ENCODE data around the gene CDH4. TPM values are rescaled to one million over a fixed set of nuclear protein-coding genes. Genes with fewer than 3 reads are reported as not detected.

CDH4 gene
- total RNA-seq, 1 experiment from 2014 or later: 5.3 TPM

DNA sequence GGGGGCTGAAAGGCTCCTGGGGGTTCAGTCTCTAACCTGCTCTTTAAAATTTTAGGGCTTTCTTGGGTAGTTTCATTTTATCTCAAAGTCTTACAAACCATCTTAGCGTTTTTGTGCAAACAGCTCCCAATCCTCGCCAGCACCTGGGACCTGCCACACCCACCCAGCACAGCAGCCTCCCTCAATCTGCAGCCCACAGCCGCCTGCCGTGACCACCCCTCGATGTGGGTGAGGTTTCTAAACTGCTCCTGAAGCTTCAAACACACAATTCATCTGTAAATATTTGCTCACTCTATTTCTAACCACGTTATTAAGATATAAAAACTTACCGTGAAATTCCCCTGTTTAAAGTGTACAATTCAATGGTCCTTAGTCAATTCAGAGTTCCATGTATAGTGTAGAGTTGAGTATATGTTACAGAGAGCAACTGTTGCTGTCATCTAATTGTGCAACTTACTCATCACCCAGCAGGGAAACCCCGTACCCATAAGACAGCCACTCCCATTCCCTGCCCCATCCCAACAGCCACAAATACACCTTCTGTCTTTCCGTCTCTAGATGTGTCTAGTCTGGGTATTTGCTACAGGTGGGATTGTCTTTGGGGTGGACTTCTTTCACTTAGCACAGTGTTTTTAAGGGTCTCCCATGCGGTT lies 432.6 kb downstream of the CDH4 start:
- ChIA-PET POLR2A (no interaction called here), CTCF (no interaction called here)
- no peak for TF ChIP-seq ETV6 (CRISPR knock-in tag; IDR thresholded peaks at IDR 0.05)
- no peak for TF ChIP-seq SOX15 (CRISPR knock-in tag; IDR thresholded peaks at IDR 0.05)
- no peak for TF ChIP-seq ELF4 (CRISPR knock-in tag; IDR thresholded peaks at IDR 0.05; ENCODE audit: low read depth)
- TF ChIP-seq FOXJ3 (CRISPR knock-in tag; IDR thresholded peaks at IDR 0.05; ENCODE audit: borderline replicate concordance): no peak
- no peak for TF ChIP-seq PRDM15 (CRISPR knock-in tag; IDR thresholded peaks at IDR 0.05)
- H3K4me1 Mint-ChIP-seq: no peaks in the 10 kb centered on the region
- H3K27ac Mint-ChIP-seq: no peak overlapping the region
- H3K27me3 Mint-ChIP-seq (ENCODE audit: low read depth): peaks cover 26% of the 10 kb centered on the region
- DNase-seq (ENCODE audit: low spot score): no peak
- H3K36me3 Mint-ChIP-seq: no peaks in the 10 kb centered on the region
- peaks cover 3% of the 10 kb centered on the region; the same call in 1 of the 2 replicates for H3K9me3 Mint-ChIP-seq
- ATAC-seq: no peak
- H3K4me3 Mint-ChIP-seq: no peak overlapping the region

DNA sequence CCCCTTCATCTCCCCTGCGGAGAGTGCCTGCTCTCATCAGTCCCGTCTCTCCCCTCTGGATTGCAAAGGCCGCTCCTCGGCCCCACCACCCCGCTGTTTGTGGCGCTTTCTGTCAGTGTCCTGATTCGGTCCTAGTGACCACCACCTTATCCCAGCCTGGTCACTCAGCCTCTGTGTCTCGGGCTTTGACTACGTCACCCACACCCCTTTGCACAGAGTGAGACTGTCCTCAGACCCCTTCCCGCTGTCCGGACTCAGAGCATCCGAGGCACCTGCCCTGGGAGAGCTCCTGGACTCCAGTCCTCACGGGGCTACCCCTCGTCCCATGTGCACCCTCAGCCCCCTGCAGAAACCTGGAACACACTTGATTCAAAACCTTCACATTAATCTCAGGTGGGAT lies 433.4 kb downstream of the CDH4 start:
- ChIA-PET CTCF (no interaction called here), POLR2A (no interaction called here)
- peaks cover 7% of the 10 kb centered on the region; the same call in 1 of the 2 replicates for H3K9me3 Mint-ChIP-seq
- DNase-seq (ENCODE audit: low spot score) (no peak), ATAC-seq (no peak)
- H3K36me3 Mint-ChIP-seq: no peaks in the 10 kb centered on the region
- TF ChIP-seq ZNF423 (CRISPR knock-in tag; IDR thresholded peaks at IDR 0.05) (no peak), ZNF138 (CRISPR knock-in tag; conservative IDR thresholded peaks at IDR 0.05) (no peak), ETV6 (CRISPR knock-in tag; IDR thresholded peaks at IDR 0.05) (no peak)
- TF ChIP-seq, protein P1, sequence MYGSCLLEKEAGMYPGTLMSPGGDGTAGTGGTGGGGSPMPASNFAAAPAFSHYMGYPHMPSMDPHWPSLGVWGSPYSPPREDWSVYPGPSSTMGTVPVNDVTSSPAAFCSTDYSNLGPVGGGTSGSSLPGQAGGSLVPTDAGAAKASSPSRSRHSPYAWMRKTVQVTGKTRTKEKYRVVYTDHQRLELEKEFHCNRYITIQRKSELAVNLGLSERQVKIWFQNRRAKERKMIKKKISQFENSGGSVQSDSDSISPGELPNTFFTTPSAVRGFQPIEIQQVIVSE (CRISPR knock-in tag; IDR thresholded peaks at IDR 0.05; ENCODE audit: borderline replicate concordance): no peak
- no peak overlapping the region for H3K4me3 Mint-ChIP-seq
- H3K27me3 Mint-ChIP-seq (ENCODE audit: low read depth): peaks cover 32% of the 10 kb centered on the region
- H3K4me1 Mint-ChIP-seq: no peaks in the 10 kb centered on the region
- H3K27ac Mint-ChIP-seq: no peak overlapping the region

- H3K36me3 Mint-ChIP-seq: no peaks in the 10 kb centered on the region
- peaks cover 38% of the 10 kb centered on the region for H3K27me3 Mint-ChIP-seq (ENCODE audit: low read depth)
- no peak overlapping the region for H3K4me3 Mint-ChIP-seq
- ATAC-seq: no peak
- ChIA-PET CTCF (no interaction called here), POLR2A (no interaction called here)
- peaks cover 7% of the 10 kb centered on the region; the same call in 1 of the 2 replicates for H3K9me3 Mint-ChIP-seq
- TF ChIP-seq MLX (CRISPR knock-in tag; IDR thresholded peaks at IDR 0.05) (no peak), NFE2L1 (CRISPR knock-in tag; IDR thresholded peaks at IDR 0.05) (0 out of 2 replicates have a peak, but pooled peaks have one; percentile 24)
- H3K27ac Mint-ChIP-seq: no peak overlapping the region
- no peak for DNase-seq (ENCODE audit: low spot score)
- no peaks in the 10 kb centered on the region for H3K4me1 Mint-ChIP-seq
Observed at GRCh38 chr20:61686051-61686936, 434.2 kb downstream of the CDH4 start.

- CTCF ChIA-PET: no interaction called here
- ATAC-seq (no peak), DNase-seq (ENCODE audit: low spot score) (no peak)
- POLR2A ChIA-PET: no interaction called here
- no peak overlapping the region for H3K4me3 Mint-ChIP-seq
- H3K27me3 Mint-ChIP-seq (ENCODE audit: low read depth): peaks cover 31% of the 10 kb centered on the region
- no peak overlapping the region for H3K27ac Mint-ChIP-seq
- H3K4me1 Mint-ChIP-seq: no peaks in the 10 kb centered on the region
- peaks cover 7% of the 10 kb centered on the region; the same call in 1 of the 2 replicates for H3K9me3 Mint-ChIP-seq
- no peaks in the 10 kb centered on the region for H3K36me3 Mint-ChIP-seq
- no peak for TF ChIP-seq PRDM15 (CRISPR knock-in tag; IDR thresholded peaks at IDR 0.05)
- TF ChIP-seq ERG (CRISPR knock-in tag; IDR thresholded peaks at IDR 0.05): no peak
- no peak for TF ChIP-seq TP53 (CRISPR knock-in tag; IDR thresholded peaks at IDR 0.05)
Observed at GRCh38 chr20:61688411-61688810, 436.4 kb downstream of the CDH4 start.
